Mucosa of descending colon (tissue), 3 donors: ENCODE results near the gene CNGA3. TPM values are rescaled to one million over a fixed set of nuclear protein-coding genes. Genes with fewer than 3 reads are reported as not detected.

Experiments
- ATAC-seq: fragments of 200-7000 bp; cut with Tn5 transposase; one replicate; pipeline ENCODE4 v1.9.1; 2020; ENCODE audit warnings: mild to moderate bottlenecking, moderate library complexity
- DNase-seq, 3 donors: peaks; one replicate each; pipeline ENCODE4 v3.0.0-alpha.2; 2020
- H3K36me3 ChIP-seq: fragments of 200-600 bp; one replicate; pipeline ENCODE4 v1.8.0; 2021; ENCODE audit warnings: low read depth, mild to moderate bottlenecking
- H3K4me1 ChIP-seq: fragments of 200-600 bp; one replicate; pipeline ENCODE4 v1.8.0; 2021; ENCODE audit warnings: low read depth, mild to moderate bottlenecking
- H3K4me3 ChIP-seq: fragments of 200-600 bp; one replicate; pipeline ENCODE4 v1.8.0; 2021; ENCODE audit warnings: mild to moderate bottlenecking
- H3K9me3 ChIP-seq: fragments of 200-600 bp; one replicate; pipeline ENCODE4 v1.8.0; 2021; ENCODE audit warnings: mild to moderate bottlenecking
- intact Hi-C, 2 donors: fragments of 100-400 bp; cut with DNase I in 1 of 2; cut with micrococcal nuclease in 1 of 2; formaldehyde crosslinking; loops; one replicate each; pipeline versions ENCODE4 v1.11.0 to v1.11.1; 2022; cut with DNase I, micrococcal nuclease
- total RNA-seq, 3 donors: library from RNA; stranded (reverse); fragmentation: NEBNext Ultra II Directional in 2 of 3; extraction: Animal tissue kit (Norgen Biotek cat#: 25700) in 2 of 3; gene quantifications; one replicate each; pipeline versions ENCODE4 v1.2.1 to v1.2.4, GENCODE V29; 2021 to 2023
- TF ChIP-seq, protein P1 (sequence below): fragments of 200-600 bp; IDR thresholded peaks from one replicate; pipeline ENCODE4 v1.8.0; 2022; ENCODE audit warnings: antibody characterized with exemption, mild to moderate bottlenecking
- donor health status: DM: no; HTN: no; CAD: no; lungs with moderate emphysema.
- donor health status: DM: no; HTN: no; CAD: no.
- donor health status: DM: no; HTN: yes; CAD: no.

CNGA3 gene
- total RNA-seq, 3 donors from 2014 or later: 0.20 to 3.4 (median 0.63) TPM

DNA sequence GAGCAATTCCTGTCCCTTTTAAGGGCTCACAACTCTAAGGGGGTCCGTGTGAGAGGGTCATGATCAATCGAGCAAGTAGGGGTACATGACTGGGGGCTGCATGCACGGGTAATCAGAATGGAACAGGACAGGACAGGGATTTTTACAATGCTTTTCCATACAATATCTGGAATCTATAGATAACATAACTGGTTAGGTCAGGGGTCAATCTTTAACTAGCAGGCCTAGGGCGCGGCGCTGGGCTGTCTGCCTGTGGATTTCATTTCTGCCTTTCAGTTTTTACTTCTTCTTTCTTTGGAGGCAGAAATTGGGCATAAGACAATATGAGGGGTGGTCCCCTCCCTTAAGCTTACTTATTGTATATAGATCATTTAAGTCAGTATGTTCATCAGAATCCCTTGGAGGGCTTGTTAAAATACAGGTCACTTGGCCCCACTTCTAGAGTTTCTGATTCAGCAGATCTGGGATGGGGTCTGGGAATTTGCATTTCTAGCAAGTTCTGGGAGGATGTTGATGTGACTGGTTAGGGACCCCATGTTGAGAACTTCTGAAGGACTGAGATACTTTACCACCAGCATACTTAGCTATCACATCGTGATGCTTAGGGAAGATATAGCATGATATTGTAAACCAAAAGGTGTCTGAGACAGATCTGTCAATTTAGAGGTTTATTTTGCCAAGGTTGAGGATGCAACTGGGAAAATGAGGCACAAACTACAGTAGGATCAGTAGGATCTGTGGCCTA, 95.6 kb downstream of the CNGA3 start:
- TF ChIP-seq, protein P1, sequence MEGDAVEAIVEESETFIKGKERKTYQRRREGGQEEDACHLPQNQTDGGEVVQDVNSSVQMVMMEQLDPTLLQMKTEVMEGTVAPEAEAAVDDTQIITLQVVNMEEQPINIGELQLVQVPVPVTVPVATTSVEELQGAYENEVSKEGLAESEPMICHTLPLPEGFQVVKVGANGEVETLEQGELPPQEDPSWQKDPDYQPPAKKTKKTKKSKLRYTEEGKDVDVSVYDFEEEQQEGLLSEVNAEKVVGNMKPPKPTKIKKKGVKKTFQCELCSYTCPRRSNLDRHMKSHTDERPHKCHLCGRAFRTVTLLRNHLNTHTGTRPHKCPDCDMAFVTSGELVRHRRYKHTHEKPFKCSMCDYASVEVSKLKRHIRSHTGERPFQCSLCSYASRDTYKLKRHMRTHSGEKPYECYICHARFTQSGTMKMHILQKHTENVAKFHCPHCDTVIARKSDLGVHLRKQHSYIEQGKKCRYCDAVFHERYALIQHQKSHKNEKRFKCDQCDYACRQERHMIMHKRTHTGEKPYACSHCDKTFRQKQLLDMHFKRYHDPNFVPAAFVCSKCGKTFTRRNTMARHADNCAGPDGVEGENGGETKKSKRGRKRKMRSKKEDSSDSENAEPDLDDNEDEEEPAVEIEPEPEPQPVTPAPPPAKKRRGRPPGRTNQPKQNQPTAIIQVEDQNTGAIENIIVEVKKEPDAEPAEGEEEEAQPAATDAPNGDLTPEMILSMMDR: no peak
- DNase-seq: peak; percentile 63 to 76 (median 69)
- peaks cover 21% of the 10 kb centered on the region for H3K4me1 ChIP-seq
- no peaks in the 10 kb centered on the region for H3K36me3 ChIP-seq
- intact Hi-C loops: no loop called here
- no peak for ATAC-seq
- H3K4me3 ChIP-seq: no peak overlapping the region
- H3K9me3 ChIP-seq: no peaks in the 10 kb centered on the region

DNA sequence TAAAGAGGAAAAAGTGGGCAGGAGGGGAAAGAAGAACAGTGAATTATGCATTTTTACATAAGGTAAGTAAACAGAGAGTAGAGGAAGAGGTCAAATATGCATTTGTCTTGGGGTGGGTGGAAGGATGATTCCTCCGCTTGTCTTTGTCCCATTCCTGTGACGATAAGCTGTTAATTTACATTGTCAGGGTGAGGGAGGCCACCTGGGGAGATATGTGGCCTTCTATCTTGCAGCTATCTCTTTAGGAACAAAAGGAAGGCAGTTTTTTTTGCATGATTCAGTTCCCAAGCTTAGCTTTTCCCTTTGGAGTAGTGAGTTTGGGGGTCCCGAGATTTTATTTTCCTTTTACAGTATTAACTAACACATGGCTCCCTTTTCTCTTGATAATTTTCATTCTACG, 96.2 kb downstream of the CNGA3 start:
- DNase-seq (no peak), ATAC-seq (no peak)
- Histone ChIP-seq H3K4me1 (peaks cover 23% of the 10 kb centered on the region), H3K36me3 (no peaks in the 10 kb centered on the region), H3K9me3 (no peaks in the 10 kb centered on the region), H3K4me3 (no peak overlapping the region)
- TF ChIP-seq, protein P1: no peak
- intact Hi-C loops: no loop called here

DNA sequence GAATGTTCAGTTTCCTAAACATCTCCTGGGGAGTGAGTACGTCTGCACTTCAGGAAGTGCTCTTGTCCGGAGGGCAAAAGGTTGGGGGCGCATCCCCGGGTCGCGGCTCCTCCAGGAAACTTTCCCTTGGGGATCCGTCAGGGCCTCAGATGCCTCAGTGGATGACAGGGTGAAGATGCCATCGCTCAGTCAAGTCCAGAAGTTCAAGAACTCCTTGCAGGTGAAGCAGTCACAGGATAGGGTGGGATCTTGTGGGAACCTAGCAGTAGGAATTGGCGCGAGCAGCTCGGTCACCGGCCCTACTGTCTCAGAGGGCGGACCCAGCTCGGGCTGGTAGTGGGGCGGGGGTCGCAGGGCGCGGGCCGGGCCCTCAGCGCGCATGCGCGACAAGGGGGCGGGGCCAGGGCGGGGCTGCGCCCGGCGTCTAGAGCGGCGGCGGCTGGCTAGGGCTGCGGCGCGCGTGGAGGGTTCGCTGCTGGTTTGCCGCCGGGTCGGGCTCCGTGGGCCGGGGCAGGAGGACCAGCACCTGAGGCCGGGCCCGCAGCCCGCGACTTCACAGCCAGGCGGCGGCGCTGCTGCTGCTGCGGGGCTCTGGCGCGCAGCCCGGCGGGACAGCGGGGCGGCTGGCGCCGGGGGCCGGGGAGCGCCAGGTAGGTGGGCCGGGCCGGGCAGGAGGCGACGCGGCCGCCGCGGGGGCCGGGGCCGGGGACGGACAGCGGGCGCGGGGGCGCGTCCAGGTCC, 98.3 kb downstream of the CNGA3 start, which contains the start of gene INPP4A:
Gene INPP4A (plus strand): TSS at position 423 of the 741 bp plus-strand sequence. CDS start 75,191 bp downstream, outside the sequence.
- peak; percentile 92 for ATAC-seq
- Histone ChIP-seq H3K4me3 (peak within 1 kb of the TSS; percentile 74), H3K36me3 (no peaks in the 10 kb centered on the region), H3K9me3 (no peaks in the 10 kb centered on the region), H3K4me1 (peaks cover 23% of the 10 kb centered on the region)
- DNase-seq: peak; percentile 74 to 86 (median 84)
- intact Hi-C loops: no loop called here
- TF ChIP-seq, protein P1: no peak

DNA sequence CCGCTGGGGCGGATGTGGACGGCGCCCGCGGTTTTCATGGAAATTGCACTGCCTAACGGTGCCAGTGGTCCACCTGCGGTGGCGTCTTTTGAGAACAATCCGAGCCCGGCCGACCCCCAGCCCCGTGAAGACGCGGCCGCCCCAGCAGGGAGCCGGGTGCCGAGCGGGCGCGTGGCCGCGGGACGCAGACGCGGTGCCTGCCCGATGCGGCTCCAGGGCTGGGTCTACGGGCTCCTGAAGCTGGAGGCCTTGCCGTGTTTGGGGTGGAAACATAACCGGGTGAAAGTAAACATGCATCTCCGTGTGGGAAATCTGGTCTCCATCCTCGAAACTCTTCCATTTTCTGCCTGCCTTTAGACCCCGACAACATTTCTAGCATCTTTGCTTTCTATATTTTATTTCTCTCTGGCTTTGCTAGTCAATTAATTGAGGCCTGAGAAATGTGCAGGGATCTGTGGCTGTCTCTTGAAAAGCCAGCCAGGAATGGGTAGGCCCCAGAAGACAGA, 99.0 kb downstream of the CNGA3 start:
- TF ChIP-seq, protein P1: no peak
- H3K36me3 ChIP-seq: no peaks in the 10 kb centered on the region
- H3K9me3 ChIP-seq: no peaks in the 10 kb centered on the region
- peaks cover 23% of the 10 kb centered on the region for H3K4me1 ChIP-seq
- DNase-seq (peak in 2 of 3 donors; percentile 61 to 62), ATAC-seq (peak; percentile 48)
- intact Hi-C loops: no loop called here
- peak overlapping the region; percentile 74 for H3K4me3 ChIP-seq

DNA sequence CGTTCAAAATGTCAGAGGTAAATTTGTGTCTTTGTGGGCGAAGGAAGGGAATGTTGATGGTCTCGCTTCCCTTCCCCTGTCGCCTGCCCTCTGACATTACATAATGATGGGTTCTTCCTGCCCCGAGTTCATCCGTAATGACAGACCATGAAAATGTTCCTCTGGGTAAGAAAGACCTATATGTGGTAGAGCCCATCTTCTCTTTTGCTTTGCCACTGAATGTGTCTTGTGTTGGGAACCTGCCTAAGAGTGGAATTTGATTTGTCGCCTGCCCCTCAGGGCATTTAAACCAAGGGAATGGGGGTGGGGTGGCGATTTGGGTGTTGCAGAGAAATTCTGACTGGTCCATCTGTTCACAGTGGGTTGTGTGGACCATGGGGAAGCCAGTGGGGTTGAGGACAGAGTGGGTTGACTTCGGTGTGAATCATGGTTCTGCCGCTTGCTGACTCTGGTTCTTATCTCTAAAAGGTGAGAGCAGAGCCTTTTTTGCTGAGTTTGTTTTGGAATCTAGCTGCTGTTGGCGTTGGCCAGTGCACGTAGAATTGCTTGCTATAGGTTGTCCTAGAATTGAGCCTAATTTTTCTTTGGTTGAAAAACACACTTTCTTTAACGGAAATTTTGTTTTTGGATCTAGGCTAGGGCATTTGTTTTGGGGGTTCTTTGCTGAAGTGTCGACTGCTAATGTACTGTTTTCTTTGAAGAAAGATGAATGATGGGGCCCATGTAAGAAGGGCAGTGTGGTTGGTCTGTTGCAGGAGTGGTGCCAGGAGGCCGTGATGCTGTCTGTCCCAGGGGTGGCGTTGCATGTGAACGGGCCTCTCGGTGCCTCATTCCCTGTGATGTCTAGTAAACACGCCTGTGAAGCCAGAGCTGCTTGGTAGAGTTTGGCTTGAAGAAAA, 99.7 kb downstream of the CNGA3 start:
- Histone ChIP-seq H3K36me3 (no peaks in the 10 kb centered on the region), H3K4me3 (peak overlapping the region; percentile 74), H3K9me3 (no peaks in the 10 kb centered on the region), H3K4me1 (peaks cover 23% of the 10 kb centered on the region)
- peak; percentile 6 for ATAC-seq
- TF ChIP-seq, protein P1: no peak
- no peak for DNase-seq
- intact Hi-C loops: no loop called here
